Effector CD4-positive, alpha-beta T cell (primary cell): ENCODE results near the gene MYO1D.
"Not testable (repeated sequence)": the region's sequence is repeated elsewhere in the genome, so short reads cannot be mapped to it uniquely, and the experiment has no call there.

ENCODE experiments used
- DNase-seq: peaks from one replicate; pipeline ENCODE4 v3.0.0-alpha.2; 2020

Gene MYO1D

GRCh38 chr17:32658470-32659418 is 218.2 kb downstream of the MYO1D start:
- DNase-seq = no peak

- DNase-seq = no peak
Observed at GRCh38 chr17:32656886-32657285, 220.0 kb downstream of the MYO1D start.

GRCh38 chr17:32654324-32654723 is 222.6 kb downstream of the MYO1D start:
- DNase-seq = no peak

- DNase-seq = no peak
Observed at GRCh38 chr17:32651084-32651483, 225.8 kb downstream of the MYO1D start.

GRCh38 chr17:32648450-32648849 is 228.5 kb downstream of the MYO1D start:
- DNase-seq = no peak

- no peak for DNase-seq
Observed at GRCh38 chr17:32646941-32647340, 230.0 kb downstream of the MYO1D start.

- not testable (repeated sequence) for DNase-seq
Observed at GRCh38 chr17:32641514-32641913, 235.4 kb downstream of the MYO1D start.

- DNase-seq = no peak
Observed at GRCh38 chr17:32636598-32637218, 240.2 kb downstream of the MYO1D start.

GRCh38 chr17:32634167-32634566 is 242.8 kb downstream of the MYO1D start:
- no peak for DNase-seq

GRCh38 chr17:32631341-32632096 is 245.4 kb downstream of the MYO1D start:
- DNase-seq = no peak

- no peak for DNase-seq
Observed at GRCh38 chr17:32629563-32630190, 247.2 kb downstream of the MYO1D start.

- DNase-seq = no peak
Observed at GRCh38 chr17:32628271-32629044, 248.5 kb downstream of the MYO1D start.

GRCh38 chr17:32627239-32627996 is 249.5 kb downstream of the MYO1D start:
- DNase-seq = no peak

- no peak for DNase-seq
Observed at GRCh38 chr17:32626379-32626791, 250.5 kb downstream of the MYO1D start.

- no peak for DNase-seq
Observed at GRCh38 chr17:32625971-32626370, 251.0 kb downstream of the MYO1D start.

- no peak for DNase-seq
Observed at GRCh38 chr17:32623196-32623595, 253.7 kb downstream of the MYO1D start.

GRCh38 chr17:32622540-32622939 is 254.4 kb downstream of the MYO1D start:
- no peak for DNase-seq

GRCh38 chr17:32621612-32622312 is 255.2 kb downstream of the MYO1D start:
- no peak for DNase-seq

- no peak for DNase-seq
Observed at GRCh38 chr17:32615326-32615725, 261.6 kb downstream of the MYO1D start.

- DNase-seq = no peak
Observed at GRCh38 chr17:32610943-32611342, 266.0 kb downstream of the MYO1D start.
